Gastrocnemius medialis (tissue), 4 donors: ENCODE data around the gene VSX2.

Experiments used
- POLR2A ChIP-seq, 2 donors: fragments of 450-650 bp; IDR thresholded peaks; one replicate each; pipeline ENCODE4 v1.6.1; 2017; ENCODE audit warnings: antibody characterized with exemption in 2 of 2, mild to moderate bottlenecking in 2 of 2, moderate library complexity in 2 of 2
- TF ChIP-seq, protein P1 (sequence below), 5 experiments: fragments of 450-650 bp in 3 of 5; fragments of 200-600 bp in 2 of 5; sonication (generic) in 2 of 5; IDR thresholded peaks in 4 of 5; conservative IDR thresholded peaks in 1 of 5; 1 replicate in 4 of 5; 2 replicates in 1 of 5; pipeline ENCODE4 v1.5.1; 2016 to 2019; ENCODE audit warnings: antibody characterized with exemption in 5 of 5, mild to moderate bottlenecking in 3 of 5, moderate library complexity in 3 of 5

DNA sequence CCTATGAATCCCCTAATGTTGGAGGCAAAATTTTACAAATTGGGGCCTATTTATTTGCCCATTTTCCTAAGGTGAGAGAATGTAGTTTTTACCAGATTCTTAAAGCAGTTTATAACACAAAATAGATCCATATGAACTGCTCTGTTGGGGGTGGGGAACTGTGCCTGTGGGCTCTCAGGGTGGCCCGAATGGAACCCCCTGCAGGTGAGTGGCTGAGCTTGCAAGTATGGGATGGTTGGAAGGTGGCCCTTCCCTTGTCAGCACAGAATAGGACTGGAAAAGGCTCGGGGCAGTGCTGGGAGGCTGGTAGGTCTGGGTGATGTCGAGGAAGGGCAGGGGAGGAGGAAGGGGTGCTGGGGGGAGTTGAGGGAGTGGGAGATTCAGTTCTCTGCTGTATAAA, 4.9 kb downstream of the VSX2 start:
- no peak for TF ChIP-seq POLR2A (IDR thresholded peaks at IDR 0.05)
- TF ChIP-seq, protein P1, sequence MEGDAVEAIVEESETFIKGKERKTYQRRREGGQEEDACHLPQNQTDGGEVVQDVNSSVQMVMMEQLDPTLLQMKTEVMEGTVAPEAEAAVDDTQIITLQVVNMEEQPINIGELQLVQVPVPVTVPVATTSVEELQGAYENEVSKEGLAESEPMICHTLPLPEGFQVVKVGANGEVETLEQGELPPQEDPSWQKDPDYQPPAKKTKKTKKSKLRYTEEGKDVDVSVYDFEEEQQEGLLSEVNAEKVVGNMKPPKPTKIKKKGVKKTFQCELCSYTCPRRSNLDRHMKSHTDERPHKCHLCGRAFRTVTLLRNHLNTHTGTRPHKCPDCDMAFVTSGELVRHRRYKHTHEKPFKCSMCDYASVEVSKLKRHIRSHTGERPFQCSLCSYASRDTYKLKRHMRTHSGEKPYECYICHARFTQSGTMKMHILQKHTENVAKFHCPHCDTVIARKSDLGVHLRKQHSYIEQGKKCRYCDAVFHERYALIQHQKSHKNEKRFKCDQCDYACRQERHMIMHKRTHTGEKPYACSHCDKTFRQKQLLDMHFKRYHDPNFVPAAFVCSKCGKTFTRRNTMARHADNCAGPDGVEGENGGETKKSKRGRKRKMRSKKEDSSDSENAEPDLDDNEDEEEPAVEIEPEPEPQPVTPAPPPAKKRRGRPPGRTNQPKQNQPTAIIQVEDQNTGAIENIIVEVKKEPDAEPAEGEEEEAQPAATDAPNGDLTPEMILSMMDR (IDR thresholded peaks at IDR 0.05 in 4 of 5, conservative IDR thresholded peaks at IDR 0.05 in 1 of 5) = no peak
